Smooth muscle cell (in vitro differentiated cells): ENCODE measurements around the gene LTB. TPM values are rescaled to one million over a fixed set of nuclear protein-coding genes. Genes with fewer than 3 reads are reported as not detected.
"Not testable (repeated sequence)": the region's sequence is repeated elsewhere in the genome, so short reads cannot be mapped to it uniquely, and the experiment has no call there.

ENCODE experiments used
- DNase-seq: peaks from one replicate; lab custom pipeline; 2025; ENCODE audit not compliant: unreplicated experiment; lab: John Stamatoyannopoulos, UW
- H2AFZ ChIP-seq: fragments of 200-600 bp; sonication (generic); 2 replicates; pipeline ENCODE4 v1.6.0; 2016; ENCODE audit warnings: antibody characterized with exemption, low read depth, mild to moderate bottlenecking
- H3F3A ChIP-seq: fragments of 200-600 bp; sonication (generic); 2 replicates; pipeline ENCODE4 v1.6.0; 2017; ENCODE audit warnings: antibody characterized with exemption, low read depth
- H3K27ac ChIP-seq: fragments of 200-600 bp; sonication (generic); 2 replicates; pipeline ENCODE4 v1.5.1; 2016; ENCODE audit warnings: low read depth, mild to moderate bottlenecking
- H3K27me3 ChIP-seq: fragments of 200-600 bp; sonication (generic); 2 replicates; pipeline ENCODE4 v1.6.1; 2016; ENCODE audit warnings: low read depth, mild to moderate bottlenecking
- H3K36me3 ChIP-seq: fragments of 200-600 bp; sonication (generic); 2 replicates; pipeline ENCODE4 v1.5.1; 2016; ENCODE audit warnings: low read depth
- H3K4me1 ChIP-seq: fragments of 200-600 bp; sonication (generic); 2 replicates; pipeline ENCODE4 v1.5.1; 2016; ENCODE audit warnings: low read depth
- H3K4me2 ChIP-seq: fragments of 200-600 bp; sonication (generic); 2 replicates; pipeline ENCODE4 v1.6.0; 2016; ENCODE audit warnings: mild to moderate bottlenecking
- H3K4me3 ChIP-seq: fragments of 200-600 bp; sonication (generic); 2 replicates; pipeline ENCODE4 v1.5.1; 2016; ENCODE audit warnings: mild to moderate bottlenecking
- H3K79me2 ChIP-seq: fragments of 200-600 bp; sonication (generic); 2 replicates; pipeline ENCODE4 v1.6.0; 2016; ENCODE audit warnings: low read depth, mild to moderate bottlenecking
- H3K9ac ChIP-seq: fragments of 200-600 bp; sonication (generic); 2 replicates; pipeline ENCODE4 v1.6.0; 2016; ENCODE audit warnings: low read depth
- H3K9me3 ChIP-seq: fragments of 200-600 bp; sonication (generic); replicated peaks from 2 replicates; pipeline ENCODE4 v1.5.1; 2016; ENCODE audit warnings: low read depth
- H4K20me1 ChIP-seq: fragments of 200-600 bp; sonication (generic); 2 replicates; pipeline ENCODE4 v1.6.0; 2016; ENCODE audit warnings: low read depth
- CTCF ChIP-seq: fragments of 200-600 bp; sonication (generic); IDR thresholded peaks from 2 replicates; pipeline ENCODE4 v1.5.1; 2017; ENCODE audit warnings: borderline replicate concordance, mild to moderate bottlenecking, antibody characterized with exemption; ENCODE audit not compliant: insufficient read depth, poor library complexity, severe bottlenecking
- WGBS: methylation state at CpG from one replicate; pipeline ENCODE4 v1.1.7; 2016; ENCODE audit warnings: low lambda C conversion rate; 5-methylcytosine and 5-hydroxymethylcytosine counted together
- polyA plus RNA-seq: library from polyadenylated mRNA; unstranded; fragments of >200 nt; fragmentation: Nextera tagmentation; extraction: Ambion mirVana; gene quantifications from 2 replicates; pipeline ENCODE4 v1.2.1, GENCODE V29; 2016
- total RNA-seq: library from RNA; depleted of rRNA; stranded (reverse); fragments of >200 nt; gene quantifications from 2 replicates; pipeline ENCODE4 v1.2.3, GENCODE V29; 2014

Gene LTB
- total and polyA plus RNA-seq, 2 experiments from 2014 or later: 0.75 TPM; not detected in 1

- no peaks in the 10 kb centered on the region for H3F3A ChIP-seq
- H3K4me1 ChIP-seq: no peaks in the 10 kb centered on the region
- DNase-seq: no peak
- H3K36me3 ChIP-seq: no peaks in the 10 kb centered on the region
- no peaks in the 10 kb centered on the region for H3K27me3 ChIP-seq
- H3K9me3 ChIP-seq: no peaks in the 10 kb centered on the region
- no peaks in the 10 kb centered on the region for H3K79me2 ChIP-seq
- no peak for TF ChIP-seq CTCF
- H4K20me1 ChIP-seq: no peaks in the 10 kb centered on the region
- no peak overlapping the region for H2AFZ ChIP-seq
- WGBS: 77% methylated on average over 8 of the region's 8 CpGs
- H3K4me2 ChIP-seq: no peak overlapping the region
- H3K4me3 ChIP-seq: no peak overlapping the region
- H3K9ac ChIP-seq: no peak overlapping the region
- H3K27ac ChIP-seq: no peak overlapping the region
Observed at GRCh38 chr6:31609519-31610406, 27.5 kb upstream of the LTB start.

- no peaks in the 10 kb centered on the region for H3K79me2 ChIP-seq
- TF ChIP-seq CTCF: no peak
- WGBS: 65% methylated on average over 1 of the region's 1 CpG
Observed at GRCh38 chr6:31607317-31607716, 25.1 kb upstream of the LTB start.

GRCh38 chr6:31597006-31597405 is 14.8 kb upstream of the LTB start:
- H3K9me3 ChIP-seq: no peaks in the 10 kb centered on the region
- no peak overlapping the region for H3K4me2 ChIP-seq
- H3K27ac ChIP-seq: no peak overlapping the region
- no peaks in the 10 kb centered on the region for H3K36me3 ChIP-seq
- H3K9ac ChIP-seq: no peak overlapping the region
- no peak for DNase-seq
- no peaks in the 10 kb centered on the region for H3K4me1 ChIP-seq
- TF ChIP-seq CTCF: peak; percentile 29
- H3K27me3 ChIP-seq: no peaks in the 10 kb centered on the region
- H2AFZ ChIP-seq: no peak overlapping the region
- WGBS: 53% methylated on average over 2 of the region's 2 CpGs
- no peak overlapping the region for H3K4me3 ChIP-seq
- no peaks in the 10 kb centered on the region for H4K20me1 ChIP-seq
- no peaks in the 10 kb centered on the region for H3K79me2 ChIP-seq
- no peaks in the 10 kb centered on the region for H3F3A ChIP-seq

More at GRCh38 chr6:31607317-31607716, 25.1 kb upstream of the LTB start:
- Histone ChIP-seq H2AFZ (no peak overlapping the region), H3F3A (no peaks in the 10 kb centered on the region), H3K27ac (no peak overlapping the region), H3K4me3 (no peak overlapping the region), H3K4me2 (no peak overlapping the region), H4K20me1 (no peaks in the 10 kb centered on the region), H3K9me3 (no peaks in the 10 kb centered on the region), H3K4me1 (no peaks in the 10 kb centered on the region), H3K36me3 (no peaks in the 10 kb centered on the region), H3K27me3 (no peaks in the 10 kb centered on the region), H3K9ac (no peak overlapping the region)
- no peak for DNase-seq

GRCh38 chr6:31592396-31592771 is 10.2 kb upstream of the LTB start:
- no peak for DNase-seq

GRCh38 chr6:31590691-31591090 is 8.5 kb upstream of the LTB start:
- 91% methylated on average over 5 of the region's 5 CpGs for WGBS
- not testable (repeated sequence) for H3K36me3 ChIP-seq, H3F3A ChIP-seq

More at GRCh38 chr6:31592396-31592771, 10.2 kb upstream of the LTB start:
- no peaks in the 10 kb centered on the region for H3K79me2 ChIP-seq
- WGBS: 94% methylated on average over 7 of the region's 7 CpGs
- no peaks in the 10 kb centered on the region for H4K20me1 ChIP-seq
- H3K4me1 ChIP-seq: no peaks in the 10 kb centered on the region
- H3K4me3 ChIP-seq: no peak overlapping the region
- H3K27me3 ChIP-seq: no peaks in the 10 kb centered on the region
- H2AFZ ChIP-seq: no peak overlapping the region
- no peaks in the 10 kb centered on the region for H3K9me3 ChIP-seq
- no peak overlapping the region for H3K4me2 ChIP-seq
- H3F3A ChIP-seq: no peaks in the 10 kb centered on the region
- no peak for TF ChIP-seq CTCF
- no peak overlapping the region for H3K9ac ChIP-seq
- no peaks in the 10 kb centered on the region for H3K36me3 ChIP-seq
- no peak overlapping the region for H3K27ac ChIP-seq

More at GRCh38 chr6:31590691-31591090, 8.5 kb upstream of the LTB start:
- not testable (repeated sequence) for H3K4me2 ChIP-seq, H2AFZ ChIP-seq, H3K79me2 ChIP-seq, H3K27ac ChIP-seq, H3K27me3 ChIP-seq, H3K9ac ChIP-seq, H4K20me1 ChIP-seq, H3K4me3 ChIP-seq, DNase-seq, H3K4me1 ChIP-seq, H3K9me3 ChIP-seq
